HG02642 (cell line): Measurements from ENCODE around the gene FUT8.

Experiments
- ATAC-seq: cut with Tn5 transposase; IDR thresholded peaks from one replicate; pipeline ENCODE4 v1.9.1; 2021; ENCODE audit warnings: mild to moderate bottlenecking; ENCODE audit not compliant: unreplicated experiment, poor library complexity

FUT8 gene

DNA sequence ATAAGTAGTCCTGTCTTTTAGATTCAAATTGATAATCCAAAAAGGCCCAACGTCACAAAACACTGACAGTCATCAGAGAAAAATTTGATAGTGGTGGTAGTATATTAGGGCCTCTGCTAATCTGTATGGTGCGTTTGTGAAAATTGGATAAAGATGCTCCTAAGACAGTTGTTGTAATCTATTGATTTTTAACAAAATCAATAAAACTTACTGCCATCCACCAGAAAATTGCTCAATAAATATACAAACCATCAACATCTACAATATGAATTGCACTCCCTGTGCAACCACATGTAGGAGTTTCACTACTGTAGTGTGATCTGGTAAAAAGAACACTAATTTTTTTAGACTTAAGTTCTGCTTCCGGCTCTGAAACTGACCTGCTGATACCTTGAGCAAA lies 336.8 kb downstream of the FUT8 start:
- ATAC-seq, result no peak

- ATAC-seq, result no peak
Observed at GRCh38 chr14:65750906-65751305, 338.4 kb downstream of the FUT8 start.

- ATAC-seq, result no peak
Observed at GRCh38 chr14:65751510-65751909, 339.0 kb downstream of the FUT8 start.

DNA sequence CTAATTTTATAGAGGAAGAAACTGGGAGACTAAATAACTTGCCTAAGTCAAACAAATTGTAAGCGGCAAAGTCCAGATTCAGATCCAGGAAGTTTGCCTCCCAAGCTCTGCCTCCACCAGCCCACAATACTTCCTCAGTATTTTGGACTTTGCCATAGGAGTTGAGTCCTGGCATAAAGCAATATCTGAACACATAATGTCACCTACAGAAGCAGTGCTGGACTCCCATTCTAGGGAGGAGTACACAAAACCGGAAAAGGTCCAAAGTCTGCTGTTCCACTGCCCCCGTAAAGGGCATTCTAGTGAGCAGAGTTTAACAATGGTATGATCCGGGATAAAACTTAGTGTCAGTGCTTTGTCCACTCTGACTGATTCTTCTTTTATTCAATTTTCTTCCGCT lies 340.5 kb downstream of the FUT8 start:
- no peak for ATAC-seq

GRCh38 chr14:65755331-65755730 lies 342.8 kb downstream of the FUT8 start:
- no peak for ATAC-seq

DNA sequence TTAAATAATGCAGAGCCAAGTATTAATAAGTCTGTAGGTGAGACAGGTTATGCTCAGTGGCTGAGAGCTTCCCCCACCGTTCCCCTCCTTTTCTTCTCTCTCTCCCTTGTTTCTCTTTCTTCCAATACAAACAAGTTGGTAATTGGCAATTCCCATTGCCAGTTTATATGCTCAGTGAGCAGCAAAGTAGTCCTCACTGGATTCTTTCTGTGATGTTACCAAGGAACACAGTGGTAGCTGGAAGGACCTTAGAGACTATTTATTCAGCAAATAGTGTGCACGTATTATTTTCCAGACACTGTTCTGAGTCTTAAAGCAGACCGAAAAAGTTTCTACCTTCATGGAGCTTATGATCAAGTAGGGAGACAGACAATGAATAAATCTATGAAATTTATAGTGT lies 344.4 kb downstream of the FUT8 start:
- ATAC-seq, result no peak

DNA sequence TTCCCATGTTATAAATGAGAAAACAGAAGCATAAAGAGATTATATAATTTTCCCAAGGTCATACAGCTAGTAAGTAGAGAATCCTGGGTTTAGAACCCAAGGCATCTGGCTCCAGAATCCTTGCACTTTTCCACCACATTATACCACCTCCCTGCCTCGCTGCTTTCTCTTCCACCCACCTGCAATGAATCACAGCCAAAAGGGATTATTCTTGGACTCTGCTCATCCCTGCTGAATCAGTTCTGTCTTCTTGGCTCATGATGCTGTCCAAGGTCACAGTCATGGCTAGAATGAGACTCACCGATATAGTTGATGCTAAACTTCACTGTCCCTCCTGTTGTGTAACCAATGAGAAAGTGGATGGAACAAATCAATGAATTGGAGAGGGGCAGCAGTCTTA lies 356.6 kb downstream of the FUT8 start:
- ATAC-seq, result no peak

- no peak for ATAC-seq
Observed at GRCh38 chr14:65770681-65771080, 358.2 kb downstream of the FUT8 start.

DNA sequence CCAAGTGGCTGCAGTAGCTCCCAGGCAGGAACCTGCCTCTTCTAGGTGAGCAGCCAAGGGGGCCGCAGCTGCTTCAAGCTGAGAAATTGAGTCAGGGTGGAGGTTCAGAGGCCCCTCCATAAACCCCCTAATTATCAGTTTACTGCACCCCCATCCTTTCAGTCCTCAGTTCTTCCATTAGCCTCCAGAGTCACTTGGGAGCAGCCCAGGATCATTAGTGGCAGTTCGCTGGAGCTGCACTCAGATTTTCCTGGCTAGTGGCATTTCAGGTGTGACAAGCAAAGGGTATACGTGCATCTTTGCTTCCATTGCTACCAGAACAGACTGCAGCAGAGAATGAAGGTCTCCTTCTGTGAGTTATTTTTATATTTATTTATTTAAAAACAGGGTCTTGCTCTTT lies 358.7 kb downstream of the FUT8 start:
- ATAC-seq, result no peak

GRCh38 chr14:65772466-65772865 lies 359.9 kb downstream of the FUT8 start:
- ATAC-seq, result no peak

GRCh38 chr14:65772921-65773574 lies 360.5 kb downstream of the FUT8 start:
- no peak for ATAC-seq

DNA sequence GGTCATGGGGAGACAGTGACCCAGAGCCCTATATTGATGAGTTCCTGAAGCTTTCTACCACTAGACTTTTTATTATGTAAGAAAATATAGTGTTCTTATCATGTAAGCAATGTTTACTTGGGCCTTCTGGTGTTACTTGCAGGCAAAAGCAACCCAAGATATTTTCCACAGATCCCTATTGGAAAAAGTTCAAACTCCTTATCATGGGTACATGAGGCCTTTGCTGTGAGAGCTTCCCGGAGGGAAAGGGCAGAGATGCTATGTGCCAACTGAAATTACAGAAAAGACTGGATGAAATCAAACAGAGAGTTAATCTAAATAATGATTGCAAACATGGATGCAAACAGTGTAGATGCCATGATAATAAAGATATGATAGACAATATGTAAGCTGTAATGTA lies 361.5 kb downstream of the FUT8 start:
- no peak for ATAC-seq

DNA sequence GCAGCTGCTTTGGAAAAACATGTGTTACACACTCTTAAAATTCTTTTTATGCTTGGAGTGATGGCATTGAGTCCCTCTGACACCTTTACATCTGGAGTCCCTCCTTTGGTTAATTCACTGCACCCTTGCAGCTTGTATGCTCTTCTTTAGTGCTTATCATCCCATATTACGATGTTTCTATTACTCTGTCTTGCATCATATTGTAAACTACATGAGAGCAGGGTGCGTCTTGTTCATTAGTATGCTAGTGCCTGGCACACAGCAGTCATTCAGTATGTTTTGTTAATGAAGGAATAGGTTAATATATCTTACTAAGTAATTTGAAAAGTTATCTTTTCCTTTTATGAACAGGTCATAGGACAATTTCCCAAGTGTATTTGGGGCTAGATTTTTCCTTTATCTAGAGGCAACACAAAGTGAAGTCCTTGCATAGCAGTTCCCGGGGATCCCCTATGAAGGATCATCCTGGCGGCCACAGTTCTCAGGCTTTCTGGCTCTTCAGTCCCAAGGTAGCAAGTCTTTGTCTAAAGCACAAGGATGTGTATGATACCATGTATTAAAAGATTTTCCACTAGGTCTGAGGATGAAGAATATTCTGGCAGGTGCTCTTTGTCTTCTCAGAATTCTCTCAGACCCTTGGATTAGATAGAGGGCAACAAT lies 363.8 kb downstream of the FUT8 start:
- no peak for ATAC-seq

- no peak for ATAC-seq
Observed at GRCh38 chr14:65780566-65780965, 368.0 kb downstream of the FUT8 start.

- no peak for ATAC-seq
Observed at GRCh38 chr14:65783101-65783500, 370.6 kb downstream of the FUT8 start.

DNA sequence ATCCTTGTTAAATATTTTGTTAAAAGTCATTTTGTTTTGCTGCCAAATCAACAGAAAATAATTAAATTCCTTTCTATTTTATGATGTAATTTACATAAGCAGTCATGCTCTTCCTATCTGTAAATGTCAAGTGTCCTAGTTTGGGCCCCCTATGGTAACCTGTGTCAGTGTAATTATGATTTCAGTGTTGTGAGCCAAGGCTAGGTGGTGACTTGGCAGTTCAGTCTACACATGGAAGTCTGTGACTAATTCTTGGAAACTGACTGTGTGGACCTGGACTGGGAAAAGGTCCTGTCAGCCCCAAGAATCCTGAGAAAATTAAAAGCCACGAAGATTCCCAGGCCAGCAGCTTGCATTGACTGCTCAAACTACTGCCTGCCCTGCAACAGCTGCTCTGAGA lies 371.0 kb downstream of the FUT8 start:
- ATAC-seq, result no peak

- ATAC-seq, result no peak
Observed at GRCh38 chr14:65784574-65784973, 372.0 kb downstream of the FUT8 start.

DNA sequence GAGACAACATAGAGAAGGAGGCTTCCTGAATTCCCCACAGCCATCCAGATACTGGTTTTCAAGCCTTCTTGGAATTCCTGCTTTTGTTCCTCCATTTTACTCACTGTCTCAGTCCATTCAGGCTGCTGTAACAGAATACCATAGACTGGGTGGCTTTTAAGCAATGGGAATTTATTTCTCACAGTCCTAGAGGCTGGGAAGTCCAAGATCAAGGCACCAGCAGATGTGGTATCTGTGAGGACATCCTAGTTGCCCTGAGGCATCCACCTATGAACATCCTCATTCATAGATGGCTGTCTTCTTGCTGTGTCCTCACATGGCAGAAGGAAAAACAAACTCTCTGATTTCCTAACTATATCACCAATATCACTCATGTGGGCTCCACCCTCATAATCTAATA lies 374.9 kb downstream of the FUT8 start:
- ATAC-seq, result no peak

- ATAC-seq, result no peak
Observed at GRCh38 chr14:65788876-65789275, 376.3 kb downstream of the FUT8 start.

DNA sequence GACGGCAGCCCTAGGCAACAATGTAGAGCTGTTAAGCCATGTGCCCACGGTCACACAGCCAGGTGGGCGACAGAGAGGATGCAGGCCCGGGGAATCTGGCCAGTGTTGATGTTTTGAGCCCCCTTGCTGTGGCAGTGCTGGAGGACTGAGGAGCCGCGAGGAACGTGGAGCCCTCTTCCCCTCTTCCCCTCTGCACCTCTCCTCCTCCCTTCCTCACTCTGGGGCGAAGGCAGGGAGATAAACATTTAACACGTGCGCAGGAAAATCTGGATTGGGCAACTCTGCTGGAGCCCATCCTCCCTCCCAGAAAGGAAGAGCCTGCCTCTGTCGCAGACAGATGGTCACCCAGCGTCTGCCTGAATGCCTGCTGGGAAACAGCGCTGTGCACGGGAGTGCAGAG lies 376.8 kb downstream of the FUT8 start:
- ATAC-seq, result no peak

DNA sequence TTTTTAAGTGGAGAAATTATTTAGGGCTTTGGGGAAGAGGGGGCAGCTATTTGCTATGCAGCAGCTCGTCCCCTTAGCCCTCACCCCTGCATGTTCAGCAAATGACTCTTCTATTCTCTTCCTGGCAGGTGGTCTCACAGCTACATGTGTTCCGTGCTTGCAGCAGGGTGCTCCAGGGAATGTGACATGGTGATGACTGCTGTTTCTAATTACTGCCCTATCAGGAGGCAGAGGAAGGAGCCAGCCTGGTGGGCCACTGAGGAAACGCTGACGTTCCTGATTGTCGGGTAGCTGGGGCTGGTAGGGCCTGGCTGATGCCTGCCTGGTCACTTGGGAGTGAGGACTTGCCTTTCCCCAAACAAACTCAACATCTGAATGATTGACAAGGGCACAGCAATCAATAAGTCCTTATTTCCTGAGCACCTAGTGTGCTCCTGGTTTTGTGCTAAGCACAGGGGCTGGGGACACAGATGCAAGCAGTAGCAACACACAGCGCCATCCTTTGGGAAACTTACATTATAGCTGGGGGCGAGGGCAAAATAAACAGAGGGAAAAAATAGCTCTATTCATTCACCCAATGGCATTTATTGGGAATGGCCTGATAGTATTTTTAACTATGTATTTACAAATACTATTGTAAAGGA lies 377.8 kb downstream of the FUT8 start:
- ATAC-seq, result no peak
